22Rv1 (cell line): ENCODE results near the gene RPRD2.

ENCODE experiments used
- CTCF ChIP-seq: fragments of 450-650 bp; IDR thresholded peaks from 2 replicates; pipeline ENCODE4 v1.5.1; 2017; ENCODE audit warnings: mild to moderate bottlenecking
- ZFX ChIP-seq: fragments of 450-650 bp; IDR thresholded peaks from 2 replicates; pipeline ENCODE4 v1.6.1; 2017; ENCODE audit warnings: antibody characterized with exemption, borderline replicate concordance

- TF ChIP-seq CTCF (no peak), ZFX (no peak)
Observed at GRCh38 chr1:150420560-150421265, 56.8 kb downstream of the RPRD2 start.
